ENCODE measurements around the gene NATD1. TPM values are rescaled to one million over a fixed set of nuclear protein-coding genes. Genes with fewer than 3 reads are reported as not detected.

NATD1 gene
- total and polyA plus RNA-seq, 10 of the 15 experiments (the other 5 are each of a cell fraction or from before 2014, with no cell fraction given), result 0.02 to 0.33 (median 0.15) TPM

GRCh38 chr17:21252796-21253645 is at the start of gene NATD1 (continued):
- TF ChIP-seq CBFB (IDR thresholded peaks at IDR 0.05; ENCODE audit: low read depth), result no peak
- no peak for TF ChIP-seq ZNF687 (IDR thresholded peaks at IDR 0.05)
- TF ChIP-seq BHLHE40 (IDR thresholded peaks at IDR 0.05; ENCODE audit: borderline replicate concordance in 1 of 2, low read depth in 2 of 2, low read length in 1 of 2), result peak; percentile 18 to 69; a peak in 2 of 4 replicates
- no peak for TF ChIP-seq RELB (IDR thresholded peaks at IDR 0.05; ENCODE audit: low read depth)
- TF ChIP-seq HDGF (IDR thresholded peaks at IDR 0.05), result no peak
- no peak for TF ChIP-seq MTA2 (IDR thresholded peaks at IDR 0.05; ENCODE audit: low read depth)
- no peak for TF ChIP-seq STAT3 (IDR thresholded peaks at IDR 0.05; ENCODE audit: low read depth, low read length)
- no peak for TF ChIP-seq PAX8 (IDR thresholded peaks at IDR 0.05)
- TF ChIP-seq TAF1 (IDR thresholded peaks at IDR 0.05; ENCODE audit: borderline replicate concordance, low read depth, low read length), result no peak
- no peak for TF ChIP-seq REST (IDR thresholded peaks at IDR 0.05; ENCODE audit: low read depth, low read length)
- TF ChIP-seq GATAD2B (conservative IDR thresholded peaks at IDR 0.05; ENCODE audit: low read depth), result no peak
- no peak for TF ChIP-seq CHD4 (IDR thresholded peaks at IDR 0.05)
- TF ChIP-seq BCL11A (IDR thresholded peaks at IDR 0.05; ENCODE audit: low read depth, low read length), result no peak
- TF ChIP-seq RFX5 (IDR thresholded peaks at IDR 0.05; ENCODE audit: low read depth, low read length), result no peak
- TF ChIP-seq POU2F2 (IDR thresholded peaks at IDR 0.05; ENCODE audit: borderline replicate concordance, low read depth, low read length), result no peak
- 0 out of 2 replicates have a peak, but pooled peaks have one; percentile 20 for TF ChIP-seq MXI1 (IDR thresholded peaks at IDR 0.05; ENCODE audit: low read depth, low read length)
- no peak for TF ChIP-seq EGR1 (IDR thresholded peaks at IDR 0.05; ENCODE audit: borderline replicate concordance in 1 of 2, low read depth in 2 of 2, low read length in 2 of 2)
- peak; percentile 56; the same call in 1 of the 2 replicates for TF ChIP-seq ATF3 (IDR thresholded peaks at IDR 0.05; ENCODE audit: borderline replicate concordance, extremely low read depth, low read depth, low read length)
- no peak for TF ChIP-seq MEF2B (IDR thresholded peaks at IDR 0.05; ENCODE audit: partially characterized antibody, poor library complexity, severe bottlenecking)
